Measurements from ENCODE around the gene COG2.

The COG2 gene

GRCh38 chr1:230648114-230648513 lies 5.8 kb downstream of the COG2 start:
- no peak for TF ChIP-seq FOXP2 (optimal IDR thresholded peaks at IDR 0.05; ENCODE audit: borderline replicate concordance, extremely low read depth, extremely low read length, insufficient read depth)
- TF ChIP-seq POLR2AphosphoS5 (IDR thresholded peaks at IDR 0.05; ENCODE audit: low read depth, low read length): no peak
- TF ChIP-seq REST (IDR thresholded peaks at IDR 0.05; ENCODE audit: insufficient read depth in 1 of 2, low read depth in 2 of 2, low read length in 2 of 2): no peak
- TF ChIP-seq TAF1 (IDR thresholded peaks at IDR 0.05; ENCODE audit: borderline replicate concordance, insufficient read depth, low read length): no peak

- no peak for TF ChIP-seq SIN3A (IDR thresholded peaks at IDR 0.05; ENCODE audit: borderline replicate concordance, insufficient read depth, low read length)
- no peak for TF ChIP-seq REST (IDR thresholded peaks at IDR 0.05; ENCODE audit: insufficient read depth in 1 of 2, low read depth in 2 of 2, low read length in 2 of 2)
Measured at GRCh38 chr1:230650300-230650699, 8.0 kb downstream of the COG2 start.

DNA sequence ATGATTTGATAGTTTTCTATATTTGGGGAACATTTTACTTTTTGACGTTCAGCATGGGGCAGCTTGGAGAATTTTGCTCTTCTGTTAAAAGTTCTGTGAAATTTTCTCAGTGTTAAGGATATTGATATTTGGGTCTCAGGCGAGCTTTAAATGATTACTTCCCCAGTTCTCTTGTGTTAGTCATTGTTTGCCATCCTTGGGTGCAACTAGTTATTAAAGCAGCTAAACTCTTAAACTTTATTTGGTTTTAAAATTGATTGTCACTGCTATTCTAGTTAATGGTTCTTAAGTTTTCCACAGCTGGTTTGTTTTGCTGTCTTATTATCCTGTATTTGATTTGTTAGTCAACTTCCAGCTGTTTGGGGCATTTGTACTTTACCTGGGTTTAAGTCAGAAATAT lies 9.0 kb downstream of the COG2 start:
- TF ChIP-seq FOXP2 (optimal IDR thresholded peaks at IDR 0.05; ENCODE audit: borderline replicate concordance, extremely low read depth, extremely low read length, insufficient read depth) (no peak), REST (IDR thresholded peaks at IDR 0.05; ENCODE audit: insufficient read depth in 1 of 2, low read depth in 2 of 2, low read length in 2 of 2) (no peak), POLR2AphosphoS5 (IDR thresholded peaks at IDR 0.05; ENCODE audit: low read depth, low read length) (no peak), SIN3A (IDR thresholded peaks at IDR 0.05; ENCODE audit: borderline replicate concordance, insufficient read depth, low read length) (no peak), TAF1 (IDR thresholded peaks at IDR 0.05; ENCODE audit: borderline replicate concordance, insufficient read depth, low read length) (no peak)

DNA sequence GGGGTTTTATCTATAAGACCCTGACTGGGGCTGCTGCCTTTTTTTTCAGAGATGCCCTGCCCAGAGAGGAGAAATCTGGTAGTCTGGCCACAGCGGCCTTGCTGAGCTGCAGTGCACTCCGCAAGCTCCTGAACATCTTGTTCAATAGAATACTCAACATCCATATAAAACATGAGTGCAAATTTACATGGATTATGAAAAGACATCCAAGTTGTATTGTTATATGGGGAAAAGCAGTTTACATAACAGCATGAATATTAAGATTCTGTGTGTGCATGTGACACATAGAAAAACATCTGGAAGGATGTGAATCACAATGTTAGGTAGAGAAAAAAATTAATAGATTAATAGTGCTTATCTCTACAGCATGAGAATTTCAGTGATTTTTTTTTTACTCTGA lies 16.4 kb downstream of the COG2 start:
- TF ChIP-seq SIN3A (IDR thresholded peaks at IDR 0.05; ENCODE audit: borderline replicate concordance, insufficient read depth, low read length) (no peak), FOXP2 (optimal IDR thresholded peaks at IDR 0.05; ENCODE audit: borderline replicate concordance, extremely low read depth, extremely low read length, insufficient read depth) (no peak), TAF1 (IDR thresholded peaks at IDR 0.05; ENCODE audit: borderline replicate concordance, insufficient read depth, low read length) (no peak), REST (IDR thresholded peaks at IDR 0.05; ENCODE audit: insufficient read depth in 1 of 2, low read depth in 2 of 2, low read length in 2 of 2) (no peak), POLR2AphosphoS5 (IDR thresholded peaks at IDR 0.05; ENCODE audit: low read depth, low read length) (no peak)

GRCh38 chr1:230661976-230662375 lies 19.7 kb downstream of the COG2 start:
- TF ChIP-seq POLR2AphosphoS5 (IDR thresholded peaks at IDR 0.05; ENCODE audit: low read depth, low read length) (no peak), SIN3A (IDR thresholded peaks at IDR 0.05; ENCODE audit: borderline replicate concordance, insufficient read depth, low read length) (no peak), FOXP2 (optimal IDR thresholded peaks at IDR 0.05; ENCODE audit: borderline replicate concordance, extremely low read depth, extremely low read length, insufficient read depth) (no peak), TAF1 (IDR thresholded peaks at IDR 0.05; ENCODE audit: borderline replicate concordance, insufficient read depth, low read length) (no peak), REST (IDR thresholded peaks at IDR 0.05; ENCODE audit: insufficient read depth in 1 of 2, low read depth in 2 of 2, low read length in 2 of 2) (no peak)
